Pulmonary artery endothelial cell (primary cell): ENCODE data around the gene TMEM178B. TPM values are rescaled to one million over a fixed set of nuclear protein-coding genes. Genes with fewer than 3 reads are reported as not detected.

ENCODE experiments used
- DNase-seq: peaks from one replicate; pipeline ENCODE4 v3.0.0-alpha.2; 2011; ENCODE audit warnings: low read depth, low spot score
- total RNA-seq: library from RNA; depleted of rRNA; stranded (reverse); fragments of >200 nt; gene quantifications from 2 replicates; pipeline ENCODE4 v1.2.3, GENCODE V29; 2014

Gene TMEM178B
- total RNA-seq, 1 donor from 2014 or later, result not detected

- DNase-seq, result no peak
Observed at GRCh38 chr7:141460781-141461715, 387.2 kb downstream of the TMEM178B start.

- no peak for DNase-seq
Observed at GRCh38 chr7:141461924-141462323, 388.1 kb downstream of the TMEM178B start.

- DNase-seq, result no peak
Observed at GRCh38 chr7:141462958-141463357, 389.1 kb downstream of the TMEM178B start.

GRCh38 chr7:141463986-141464385 is 390.1 kb downstream of the TMEM178B start:
- DNase-seq, result no peak

GRCh38 chr7:141464551-141464950 is 390.7 kb downstream of the TMEM178B start:
- DNase-seq, result no peak

- no peak for DNase-seq
Observed at GRCh38 chr7:141466151-141466904, 392.5 kb downstream of the TMEM178B start.

GRCh38 chr7:141468341-141468740 is 394.5 kb downstream of the TMEM178B start:
- no peak for DNase-seq

GRCh38 chr7:141475679-141476078 is 401.8 kb downstream of the TMEM178B start:
- no peak for DNase-seq

- DNase-seq, result no peak
Observed at GRCh38 chr7:141477865-141478264, 404.0 kb downstream of the TMEM178B start.

- DNase-seq, result no peak
Observed at GRCh38 chr7:141478845-141479244, 405.0 kb downstream of the TMEM178B start.

- no peak for DNase-seq
Observed at GRCh38 chr7:141480953-141481352, 407.1 kb downstream of the TMEM178B start.

GRCh38 chr7:141481971-141482370 is 408.1 kb downstream of the TMEM178B start:
- DNase-seq, result no peak

- no peak for DNase-seq
Observed at GRCh38 chr7:141483044-141483443, 409.2 kb downstream of the TMEM178B start.

GRCh38 chr7:141484907-141485306 is 411.0 kb downstream of the TMEM178B start:
- DNase-seq, result no peak

GRCh38 chr7:141486959-141487358 is 413.1 kb downstream of the TMEM178B start:
- no peak for DNase-seq

- DNase-seq, result no peak
Observed at GRCh38 chr7:141490474-141490873, 416.6 kb downstream of the TMEM178B start.

- DNase-seq, result no peak
Observed at GRCh38 chr7:141495057-141495456, 421.2 kb downstream of the TMEM178B start.

GRCh38 chr7:141497391-141497790 is 423.5 kb downstream of the TMEM178B start:
- no peak for DNase-seq

- DNase-seq, result no peak
Observed at GRCh38 chr7:141500608-141501007, 426.7 kb downstream of the TMEM178B start.

- no peak for DNase-seq
Observed at GRCh38 chr7:141501451-141501850, 427.6 kb downstream of the TMEM178B start.

- DNase-seq, result no peak
Observed at GRCh38 chr7:141511316-141511675, 437.4 kb downstream of the TMEM178B start.

GRCh38 chr7:141511676-141512396 is 438.0 kb downstream of the TMEM178B start:
- DNase-seq, result no peak
